GM11168 (cell line): ENCODE measurements around the gene SSH2.

Experiments
- in situ Hi-C: fragments of 300-500 bp; cut with MboI; formaldehyde crosslinking; loops from one replicate; pipeline ENCODE4 v1.12.0; 2022; ENCODE audit warnings: low sequenced_read_pairs; ENCODE audit not compliant: unreplicated experiment

Gene SSH2

GRCh38 chr17:29620271-29620670, 309.8 kb downstream of the SSH2 start:
- in situ Hi-C loops, result no loop called here

DNA sequence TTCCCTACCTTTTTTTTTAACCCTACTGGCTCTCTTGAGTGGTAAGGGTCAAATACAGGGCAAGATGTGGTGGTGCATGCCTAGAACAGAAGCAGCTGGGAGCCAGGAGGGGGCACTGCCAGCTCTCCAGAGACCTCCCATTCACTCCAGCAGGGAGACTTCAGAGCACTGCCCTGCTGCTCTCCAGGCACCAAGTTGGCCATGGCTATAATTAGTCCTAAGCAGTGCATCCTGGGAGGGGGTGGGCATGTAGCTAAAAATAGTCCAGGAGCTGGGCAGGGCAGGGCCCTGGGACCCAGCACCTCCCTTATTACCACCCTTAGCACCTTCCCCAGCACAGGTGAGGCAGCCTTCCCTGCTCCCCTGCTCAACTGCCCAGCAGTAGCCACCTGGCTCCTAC, 310.8 kb downstream of the SSH2 start:
- in situ Hi-C loops, result no loop called here

DNA sequence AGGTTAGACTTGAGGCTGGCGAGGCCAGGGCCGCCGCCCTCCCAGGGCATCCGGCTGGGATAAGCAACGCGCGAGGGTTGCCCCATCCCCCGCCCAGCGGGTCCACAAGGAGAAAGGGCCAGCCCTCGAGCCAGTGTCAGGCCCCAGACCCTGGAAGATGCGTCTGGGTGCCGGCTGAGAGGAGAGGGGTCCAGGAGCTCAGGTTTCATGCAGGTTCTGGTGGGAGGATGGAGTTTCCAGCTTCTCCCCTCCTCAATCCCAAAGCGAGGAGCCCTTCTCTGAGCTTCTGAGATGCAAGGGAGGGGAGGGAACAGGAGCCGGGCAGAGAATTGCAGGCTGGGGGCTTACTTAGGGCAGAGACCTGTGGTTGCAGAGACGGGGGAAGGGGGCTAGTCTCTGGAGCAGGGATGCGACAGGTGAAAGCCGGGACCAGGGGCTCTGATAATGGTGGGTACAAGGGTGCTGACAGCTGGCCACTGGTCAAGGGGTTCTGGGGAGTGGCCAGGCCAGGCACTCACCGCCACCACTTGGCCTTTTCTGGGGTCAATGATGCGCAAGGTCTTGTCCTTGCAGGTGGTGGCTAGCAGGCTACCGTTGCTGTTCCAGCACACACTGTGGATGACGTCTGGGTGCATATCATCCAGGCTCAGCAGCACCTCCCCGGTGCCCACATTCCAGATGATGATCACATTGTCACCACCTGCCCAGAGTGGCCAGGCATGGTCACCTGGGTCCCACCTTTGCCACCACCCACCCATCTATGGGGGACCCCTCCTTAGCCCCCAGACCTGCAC, 311.6 kb downstream of the SSH2 start:
- in situ Hi-C loops, result no loop called here

- in situ Hi-C loops, result no loop called here
Observed at GRCh38 chr17:29617481-29618271, 312.4 kb downstream of the SSH2 start.

- in situ Hi-C loops, result no loop called here
Observed at GRCh38 chr17:29617125-29617480, 312.9 kb downstream of the SSH2 start.

- in situ Hi-C loops, result no loop called here
Observed at GRCh38 chr17:29616300-29617048, 313.6 kb downstream of the SSH2 start.

GRCh38 chr17:29615492-29616299, 314.3 kb downstream of the SSH2 start:
- in situ Hi-C loops, result no loop called here

GRCh38 chr17:29615048-29615385, 315.0 kb downstream of the SSH2 start:
- in situ Hi-C loops, result no loop called here

DNA sequence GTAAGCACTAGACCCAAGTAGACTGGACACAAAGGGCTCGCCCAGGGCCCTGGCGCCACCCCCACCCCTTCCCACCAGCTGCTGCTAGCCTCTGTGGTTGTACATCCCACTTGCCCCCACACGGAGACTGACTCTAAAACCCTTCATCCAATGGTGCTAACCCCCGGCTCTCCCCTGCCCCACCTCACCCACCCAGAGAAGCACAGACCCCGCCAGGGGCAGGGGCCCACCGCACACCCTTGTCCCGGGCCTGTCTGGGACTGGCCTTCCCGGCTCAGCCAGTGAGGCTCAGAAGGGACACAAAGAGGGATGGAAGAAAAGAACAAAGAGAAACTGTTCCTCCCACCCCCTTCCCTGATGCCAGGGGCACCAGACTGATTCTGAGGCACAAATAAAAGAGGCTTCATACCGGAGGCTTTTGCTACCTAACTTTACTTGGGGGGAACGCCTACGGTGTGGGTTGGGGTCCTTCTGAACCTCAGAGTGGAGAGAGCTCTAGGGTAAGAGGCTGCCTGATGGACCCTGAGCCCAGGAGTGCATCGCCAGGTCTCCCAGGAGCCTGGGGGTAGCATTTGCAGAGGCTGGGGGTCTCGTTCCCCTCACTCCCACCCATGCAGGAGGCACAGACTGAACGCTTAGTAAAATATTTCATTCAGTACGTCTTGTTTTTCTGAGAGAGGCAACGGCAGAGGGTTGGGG, 315.5 kb downstream of the SSH2 start:
- in situ Hi-C loops, result no loop called here

DNA sequence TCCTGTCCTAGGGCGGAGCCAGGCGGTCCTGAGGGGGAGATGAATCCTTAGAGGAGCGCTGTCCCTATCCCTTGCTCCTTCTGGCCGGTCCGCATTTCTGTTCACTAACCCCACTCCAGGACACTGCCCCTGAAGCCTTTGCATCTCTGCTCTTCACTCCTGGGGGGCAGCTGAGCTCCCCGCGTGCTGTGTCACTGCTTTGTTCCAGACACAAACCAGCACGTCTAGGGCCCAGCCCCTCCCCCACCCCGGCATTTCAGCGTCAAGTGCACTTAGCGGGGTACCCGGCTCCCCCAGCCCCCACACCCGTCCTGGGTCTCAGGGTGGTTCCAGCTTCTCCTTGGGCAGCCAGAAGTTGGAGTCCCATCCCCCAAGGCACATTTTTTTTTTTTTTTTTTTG, 316.2 kb downstream of the SSH2 start:
- in situ Hi-C loops, result no loop called here

DNA sequence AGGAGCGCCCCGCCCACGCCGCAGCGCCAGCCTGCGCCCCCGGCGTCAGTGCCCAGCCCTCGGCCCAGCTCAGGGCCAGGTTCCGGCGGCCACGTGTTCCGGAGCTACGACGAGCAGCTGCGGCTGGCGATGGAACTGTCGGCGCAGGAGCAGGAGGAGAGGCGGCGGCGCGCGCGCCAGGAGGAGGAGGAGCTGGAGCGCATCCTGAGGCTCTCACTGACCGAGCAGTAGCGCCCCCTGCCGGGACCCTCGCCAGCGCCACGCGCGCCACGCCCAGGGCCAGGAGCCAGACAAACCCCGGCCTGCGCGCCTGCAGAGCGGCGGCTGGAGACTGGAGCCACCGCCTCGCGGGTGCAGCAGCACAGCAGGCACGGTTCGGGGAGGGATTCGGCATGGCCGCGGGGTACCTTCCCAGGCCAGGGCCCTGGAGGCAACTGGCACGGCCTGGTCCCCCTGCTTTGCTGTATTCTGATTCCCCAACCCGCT, 316.6 kb downstream of the SSH2 start:
- in situ Hi-C loops, result no loop called here

DNA sequence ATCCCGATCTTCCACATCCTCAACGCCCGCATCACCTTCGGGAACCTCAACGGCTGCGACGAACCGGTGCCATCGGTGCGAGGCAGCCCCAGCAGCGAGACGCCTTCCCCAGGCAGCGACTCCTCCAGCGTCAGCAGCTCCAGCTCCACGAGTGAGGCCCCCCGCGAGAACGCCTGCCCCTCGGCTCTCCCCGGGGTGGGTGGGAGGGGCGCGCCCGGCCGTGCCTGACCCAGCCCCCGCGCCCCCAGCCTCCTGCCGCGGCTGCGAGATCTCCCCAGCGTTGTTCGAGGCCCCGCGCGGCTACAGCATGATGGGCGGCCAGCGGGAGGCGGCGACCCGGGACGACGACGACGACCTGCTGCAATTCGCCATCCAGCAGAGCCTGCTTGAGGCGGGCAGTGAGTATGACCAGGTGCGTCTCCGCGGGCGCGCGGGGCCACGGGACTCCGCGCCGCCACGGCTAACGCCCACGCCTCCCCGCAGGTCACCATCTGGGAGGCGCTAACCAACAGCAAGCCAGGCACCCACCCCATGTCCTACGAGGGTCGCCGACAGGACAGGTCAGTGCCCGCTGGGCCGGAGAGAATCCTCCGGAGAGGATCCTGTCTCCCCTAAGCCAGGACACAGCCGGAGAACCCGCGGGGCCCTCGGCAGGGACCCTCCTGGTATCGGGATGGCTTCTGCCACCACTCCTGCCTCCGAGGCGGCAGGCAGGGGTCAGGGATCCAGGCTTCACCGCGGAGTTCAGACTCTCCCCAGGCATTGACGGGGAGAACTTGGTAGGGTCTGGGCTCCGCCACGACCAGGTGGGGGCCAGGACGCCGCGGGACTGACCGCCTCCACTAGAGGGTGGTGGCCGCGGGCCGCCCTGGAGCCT, 317.4 kb downstream of the SSH2 start:
- in situ Hi-C loops, result no loop called here

- in situ Hi-C loops, result no loop called here
Observed at GRCh38 chr17:29612094-29612403, 318.0 kb downstream of the SSH2 start.

- in situ Hi-C loops, result no loop called here
Observed at GRCh38 chr17:29611351-29612093, 318.5 kb downstream of the SSH2 start.

DNA sequence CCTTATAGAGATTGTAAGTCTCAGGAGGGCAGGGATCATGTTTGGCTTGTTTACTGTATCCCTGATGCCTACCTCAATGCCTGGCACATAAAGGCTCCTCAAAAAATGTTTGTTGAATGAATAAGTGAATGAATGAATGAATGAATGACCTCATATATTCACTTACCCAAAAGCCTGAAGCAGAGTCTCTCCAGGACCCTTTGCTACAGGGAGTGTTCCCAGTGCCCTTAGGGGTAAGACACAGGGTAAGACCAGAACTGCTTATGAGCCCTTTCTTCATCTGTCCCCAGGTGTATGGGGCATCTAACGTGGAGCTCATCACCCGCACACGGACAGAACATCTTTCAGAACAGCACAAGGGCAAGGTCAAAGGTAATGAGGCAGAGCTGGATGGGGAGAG, 319.6 kb downstream of the SSH2 start:
- in situ Hi-C loops, result no loop called here

DNA sequence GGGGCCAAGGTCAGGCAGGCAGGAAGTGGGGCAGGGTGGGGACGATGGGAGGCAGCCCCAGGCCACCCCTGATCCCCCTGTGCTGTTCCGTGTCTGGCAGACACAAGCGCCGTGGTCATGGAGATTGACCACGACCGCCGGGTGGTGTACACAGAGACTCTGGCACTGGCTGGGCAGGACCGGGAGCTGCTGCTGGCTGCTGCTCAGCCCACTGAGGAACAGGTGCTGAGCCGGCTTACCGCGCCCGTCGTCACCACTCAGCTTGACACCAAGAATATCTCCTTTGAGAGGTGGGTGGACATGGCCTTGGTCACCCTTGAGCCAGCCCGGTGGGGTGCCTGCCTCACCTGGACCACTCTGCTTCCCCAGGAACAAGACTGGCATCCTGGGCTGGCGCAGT, 321.0 kb downstream of the SSH2 start:
- in situ Hi-C loops, result no loop called here

DNA sequence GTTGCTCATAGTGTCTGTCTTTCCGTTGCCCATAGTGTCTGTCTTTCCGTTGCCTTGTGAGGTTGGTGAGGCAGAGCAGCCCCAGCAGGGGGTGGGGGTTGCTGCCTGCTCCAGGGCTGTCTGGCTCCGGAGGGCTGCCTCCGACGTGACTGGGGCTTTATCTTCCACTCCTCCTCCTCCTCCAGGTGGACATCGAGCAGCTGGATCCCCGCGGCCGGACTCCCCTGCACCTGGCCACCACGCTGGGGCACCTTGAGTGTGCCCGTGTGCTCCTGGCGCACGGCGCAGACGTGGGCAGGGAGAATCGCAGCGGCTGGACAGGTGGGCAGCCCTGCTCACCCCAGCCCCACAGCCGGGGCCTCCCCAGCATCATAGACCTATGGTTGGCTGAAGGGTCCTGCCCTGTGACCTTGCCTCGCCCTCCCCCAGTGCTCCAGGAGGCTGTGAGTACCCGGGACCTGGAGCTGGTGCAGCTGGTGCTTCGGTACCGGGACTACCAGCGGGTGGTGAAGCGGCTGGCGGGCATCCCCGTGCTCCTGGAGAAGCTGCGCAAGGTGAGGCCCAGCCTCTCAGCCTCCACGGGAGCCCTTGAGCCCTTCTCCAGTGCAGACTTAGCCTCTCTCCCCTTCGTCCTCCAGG, 322.4 kb downstream of the SSH2 start:
- in situ Hi-C loops, result no loop called here
